B cell (primary cell): Measurements from ENCODE around the gene MKRN3.

ENCODE experiments used
- CTCF ChIP-seq: fragments of 200-600 bp; IDR thresholded peaks from one replicate; pipeline ENCODE4 v1.8.0; 2022; ENCODE audit warnings: antibody characterized with exemption, mild to moderate bottlenecking
- EZH2 ChIP-seq: IDR thresholded peaks from 2 replicates; pipeline ENCODE4 v1.6.1; 2012; ENCODE audit warnings: borderline replicate concordance, low read depth, mild to moderate bottlenecking, moderate library complexity, low read length; ENCODE audit not compliant: insufficient read depth, poor library complexity, severe bottlenecking

GRCh38 chr15:23516866-23517265 is 48.6 kb upstream of the MKRN3 start:
- no peak for TF ChIP-seq CTCF
- TF ChIP-seq EZH2: no peak
